Lower lobe of right lung (tissue), 2 donors: Measurements from ENCODE around the gene NUDCD3. TPM values are rescaled to one million over a fixed set of nuclear protein-coding genes. Genes with fewer than 3 reads are reported as not detected.

ENCODE experiments used
- ATAC-seq, 2 donors: fragments of 200-7000 bp; cut with Tn5 transposase; one replicate each; pipeline ENCODE4 v1.9.1; 2020 to 2022; ENCODE audit warnings: mild to moderate bottlenecking in 2 of 2, moderate library complexity in 2 of 2
- DNase-seq: peaks from one replicate; pipeline ENCODE4 v3.0.0-alpha.2; 2020
- H3K27ac ChIP-seq: fragments of 200-600 bp; one replicate; pipeline ENCODE4 v1.8.0; 2022
- H3K27me3 ChIP-seq: fragments of 200-600 bp; one replicate; pipeline ENCODE4 v1.8.0; 2022; ENCODE audit warnings: low read depth
- H3K36me3 ChIP-seq: fragments of 200-600 bp; one replicate; pipeline ENCODE4 v1.8.0; 2022; ENCODE audit warnings: mild to moderate bottlenecking
- H3K4me1 ChIP-seq: fragments of 200-600 bp; one replicate; pipeline ENCODE4 v1.8.0; 2022
- H3K4me3 ChIP-seq: fragments of 200-600 bp; one replicate; pipeline ENCODE4 v1.8.0; 2022; ENCODE audit warnings: mild to moderate bottlenecking
- H3K9me3 ChIP-seq: fragments of 200-600 bp; one replicate; pipeline ENCODE4 v1.8.0; 2022
- CTCF ChIP-seq: fragments of 200-600 bp; IDR thresholded peaks from one replicate; pipeline ENCODE4 v1.8.0; 2022; ENCODE audit warnings: antibody characterized with exemption, mild to moderate bottlenecking
- intact Hi-C: fragments of 100-400 bp; cut with DNase I; formaldehyde crosslinking; loops from one replicate; pipeline ENCODE4 v1.11.0; 2022
- total RNA-seq: library from RNA; stranded (reverse); fragmentation: NEBNext Ultra II Directional; extraction: Animal tissue kit (Norgen Biotek cat#: 25700); gene quantifications from one replicate; pipeline ENCODE4 v1.2.1, GENCODE V29; 2021
- donor health status: DM: no; HTN: yes; CAD: no; lungs with severe emphysema.

NUDCD3 gene
- total RNA-seq, 1 donor from 2014 or later, result 87.6 TPM

- H3K36me3 ChIP-seq, result peaks cover 27% of the 10 kb centered on the region
- no peak for DNase-seq
- intact Hi-C loops, result no loop called here
- no peak for TF ChIP-seq CTCF
- H3K4me3 ChIP-seq, result no peak overlapping the region
- no peaks in the 10 kb centered on the region for H3K4me1 ChIP-seq
- no peak for ATAC-seq
- no peaks in the 10 kb centered on the region for H3K27me3 ChIP-seq
- no peak overlapping the region for H3K27ac ChIP-seq
- no peaks in the 10 kb centered on the region for H3K9me3 ChIP-seq
Observed at GRCh38 chr7:44451123-44451522, 39.3 kb downstream of the NUDCD3 start.

GRCh38 chr7:44449584-44449928 lies 40.9 kb downstream of the NUDCD3 start:
- intact Hi-C loops, result no loop called here
- no peak for ATAC-seq
- H3K4me1 ChIP-seq, result peaks cover 4% of the 10 kb centered on the region
- TF ChIP-seq CTCF, result no peak
- no peak overlapping the region for H3K4me3 ChIP-seq
- DNase-seq, result no peak
- peaks cover 35% of the 10 kb centered on the region for H3K36me3 ChIP-seq
- H3K9me3 ChIP-seq, result no peaks in the 10 kb centered on the region
- no peaks in the 10 kb centered on the region for H3K27me3 ChIP-seq
- no peak overlapping the region for H3K27ac ChIP-seq

- Histone ChIP-seq H3K36me3 (peaks cover 35% of the 10 kb centered on the region), H3K27me3 (no peaks in the 10 kb centered on the region), H3K4me1 (peaks cover 4% of the 10 kb centered on the region), H3K4me3 (no peak overlapping the region), H3K9me3 (no peaks in the 10 kb centered on the region), H3K27ac (no peak overlapping the region)
- no peak for TF ChIP-seq CTCF
- ATAC-seq, result no peak
- no peak for DNase-seq
- intact Hi-C loops, result no loop called here
Observed at GRCh38 chr7:44448922-44449583, 41.4 kb downstream of the NUDCD3 start.

- Histone ChIP-seq H3K9me3 (no peaks in the 10 kb centered on the region), H3K27ac (no peak overlapping the region), H3K4me3 (no peak overlapping the region), H3K27me3 (no peaks in the 10 kb centered on the region), H3K4me1 (peaks cover 4% of the 10 kb centered on the region), H3K36me3 (peaks cover 35% of the 10 kb centered on the region)
- no peak for ATAC-seq
- intact Hi-C loops, result no loop called here
- no peak for TF ChIP-seq CTCF
- DNase-seq, result no peak
Observed at GRCh38 chr7:44447874-44448425, 42.5 kb downstream of the NUDCD3 start.

- no peaks in the 10 kb centered on the region for H3K9me3 ChIP-seq
- DNase-seq (no peak), ATAC-seq (no peak)
- no peak overlapping the region for H3K27ac ChIP-seq
- no peak overlapping the region for H3K4me3 ChIP-seq
- peaks cover 4% of the 10 kb centered on the region for H3K4me1 ChIP-seq
- H3K36me3 ChIP-seq, result peaks cover 25% of the 10 kb centered on the region
- intact Hi-C loops, result no loop called here
- TF ChIP-seq CTCF, result no peak
- H3K27me3 ChIP-seq, result no peaks in the 10 kb centered on the region
Observed at GRCh38 chr7:44445986-44446671, 44.3 kb downstream of the NUDCD3 start.
